Measurements from ENCODE around the gene NOTCH3. TPM values are rescaled to one million over a fixed set of nuclear protein-coding genes. Genes with fewer than 3 reads are reported as not detected.

Gene NOTCH3
- total RNA-seq, 1 experiment from 2014 or later = 153 TPM

DNA sequence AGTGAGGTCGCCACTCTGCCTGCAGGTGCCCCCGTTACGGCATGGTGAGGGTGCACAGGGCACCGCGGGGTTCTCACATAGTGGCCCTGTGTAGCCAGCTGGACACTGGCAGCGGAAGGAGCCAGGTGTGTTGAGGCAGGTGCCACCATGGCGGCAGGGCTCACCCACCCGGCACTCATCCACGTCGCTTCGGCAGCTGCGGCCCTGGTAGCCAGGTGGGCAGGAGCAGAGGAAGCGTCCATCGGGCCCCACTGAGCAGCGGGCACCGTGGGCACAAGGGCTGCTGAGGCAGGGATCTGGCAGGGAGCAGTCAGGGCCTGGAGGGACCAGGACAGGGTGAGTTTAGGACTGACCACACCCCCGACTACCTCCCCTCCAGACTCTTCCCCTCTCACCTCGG is 8.8 kb downstream of the NOTCH3 start:
- CTCF ChIA-PET = no interaction called here
- no peak overlapping the region for H3K4me3 Mint-ChIP-seq
- no peak overlapping the region for H3K27ac Mint-ChIP-seq
- POLR2A ChIA-PET = no interaction called here
- H3K9me3 Mint-ChIP-seq = no peaks in the 10 kb centered on the region
- no peaks in the 10 kb centered on the region for H3K27me3 Mint-ChIP-seq (ENCODE audit: low read depth)
- TF ChIP-seq ATF3 (CRISPR knock-in tag; conservative IDR thresholded peaks at IDR 0.05) = no peak
- TF ChIP-seq ZSCAN18 (CRISPR knock-in tag; IDR thresholded peaks at IDR 0.05) = no peak
- no peak for TF ChIP-seq NR2C2 (CRISPR knock-in tag; IDR thresholded peaks at IDR 0.05)
- H3K36me3 Mint-ChIP-seq = peaks cover 55% of the 10 kb centered on the region
- ATAC-seq = no peak
- peaks cover 17% of the 10 kb centered on the region for H3K4me1 Mint-ChIP-seq
- DNase-seq (ENCODE audit: low spot score) = no peak

DNA sequence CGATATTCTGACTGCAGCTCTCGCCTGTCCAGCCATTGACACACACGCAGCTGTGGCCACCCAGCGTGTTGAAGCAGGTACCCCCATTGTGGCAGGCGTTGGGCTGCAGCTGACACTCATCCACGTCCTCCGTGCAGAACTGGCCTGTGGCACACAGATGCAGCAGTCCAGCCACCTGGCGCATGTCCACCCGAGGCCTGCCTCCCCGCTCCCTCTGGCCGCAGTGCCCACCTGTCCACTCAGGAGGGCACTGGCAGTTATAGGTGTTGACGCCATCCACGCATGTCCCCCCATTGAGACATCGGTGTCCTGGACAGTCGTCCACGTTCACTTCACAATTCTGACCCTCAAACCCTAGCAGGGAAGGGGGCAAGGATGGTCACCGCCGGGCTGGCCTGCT is 9.3 kb downstream of the NOTCH3 start:
- Mint-ChIP-seq H3K9me3 (no peaks in the 10 kb centered on the region), H3K27ac (no peak overlapping the region), H3K4me1 (peaks cover 12% of the 10 kb centered on the region), H3K36me3 (peaks cover 56% of the 10 kb centered on the region), H3K4me3 (no peak overlapping the region), H3K27me3 (ENCODE audit: low read depth) (no peaks in the 10 kb centered on the region)
- ChIA-PET POLR2A (no interaction called here), CTCF (no interaction called here)
- DNase-seq (ENCODE audit: low spot score) (no peak), ATAC-seq (no peak)
- TF ChIP-seq IRF2 (CRISPR knock-in tag; IDR thresholded peaks at IDR 0.05; ENCODE audit: borderline replicate concordance, low read depth) (no peak), E2F4 (CRISPR knock-in tag; IDR thresholded peaks at IDR 0.05; ENCODE audit: borderline replicate concordance, low read depth) (no peak), MYBL2 (CRISPR knock-in tag; IDR thresholded peaks at IDR 0.05) (no peak), ETV6 (CRISPR knock-in tag; IDR thresholded peaks at IDR 0.05) (no peak)
- TF ChIP-seq, protein P1, sequence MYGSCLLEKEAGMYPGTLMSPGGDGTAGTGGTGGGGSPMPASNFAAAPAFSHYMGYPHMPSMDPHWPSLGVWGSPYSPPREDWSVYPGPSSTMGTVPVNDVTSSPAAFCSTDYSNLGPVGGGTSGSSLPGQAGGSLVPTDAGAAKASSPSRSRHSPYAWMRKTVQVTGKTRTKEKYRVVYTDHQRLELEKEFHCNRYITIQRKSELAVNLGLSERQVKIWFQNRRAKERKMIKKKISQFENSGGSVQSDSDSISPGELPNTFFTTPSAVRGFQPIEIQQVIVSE (CRISPR knock-in tag; IDR thresholded peaks at IDR 0.05; ENCODE audit: borderline replicate concordance) = no peak

DNA sequence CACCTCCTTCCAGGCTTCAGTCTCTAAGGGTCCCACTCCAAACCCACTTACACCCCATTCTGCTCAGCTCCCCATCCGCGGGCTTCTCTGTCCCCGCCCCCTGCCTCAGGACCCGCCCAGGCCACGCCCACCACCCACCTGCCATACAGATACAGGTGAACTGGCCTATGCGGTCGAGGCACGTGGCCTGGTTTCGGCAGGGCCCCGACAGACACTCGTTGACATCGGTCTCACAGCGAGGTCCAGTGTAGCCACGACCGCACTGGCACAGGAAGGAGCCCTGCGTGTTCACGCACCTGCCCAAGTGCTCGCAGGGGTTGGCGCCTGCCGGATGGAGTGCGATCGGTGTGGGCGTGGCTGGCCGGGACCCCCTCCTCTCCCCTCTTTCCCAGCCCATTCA is 11.9 kb downstream of the NOTCH3 start:
- no peaks in the 10 kb centered on the region for H3K27me3 Mint-ChIP-seq (ENCODE audit: low read depth)
- no peaks in the 10 kb centered on the region for H3K9me3 Mint-ChIP-seq
- ChIA-PET CTCF (interaction anchor here (0.7 to 3.0 kb wide), 3 partner anchors 11 to 43 kb away, joined by 3 to 13 read pairs (median 3); no protein-coding TSS in a partner anchor), POLR2A (no interaction called here)
- peak; percentile 34 for ATAC-seq
- peaks cover 76% of the 10 kb centered on the region for H3K36me3 Mint-ChIP-seq
- peak; percentile 57 for DNase-seq (ENCODE audit: low spot score)
- no peak overlapping the region for H3K27ac Mint-ChIP-seq
- H3K4me3 Mint-ChIP-seq = no peak overlapping the region
- no peaks in the 10 kb centered on the region for H3K4me1 Mint-ChIP-seq
- no peak for TF ChIP-seq NR3C1 (CRISPR knock-in tag; conservative IDR thresholded peaks at IDR 0.05; ENCODE audit: low read depth)
- TF ChIP-seq E2F5 (CRISPR knock-in tag; IDR thresholded peaks at IDR 0.05) = no peak
- no peak for TF ChIP-seq TEAD4 (CRISPR knock-in tag; IDR thresholded peaks at IDR 0.05)
- TF ChIP-seq, protein P2, sequence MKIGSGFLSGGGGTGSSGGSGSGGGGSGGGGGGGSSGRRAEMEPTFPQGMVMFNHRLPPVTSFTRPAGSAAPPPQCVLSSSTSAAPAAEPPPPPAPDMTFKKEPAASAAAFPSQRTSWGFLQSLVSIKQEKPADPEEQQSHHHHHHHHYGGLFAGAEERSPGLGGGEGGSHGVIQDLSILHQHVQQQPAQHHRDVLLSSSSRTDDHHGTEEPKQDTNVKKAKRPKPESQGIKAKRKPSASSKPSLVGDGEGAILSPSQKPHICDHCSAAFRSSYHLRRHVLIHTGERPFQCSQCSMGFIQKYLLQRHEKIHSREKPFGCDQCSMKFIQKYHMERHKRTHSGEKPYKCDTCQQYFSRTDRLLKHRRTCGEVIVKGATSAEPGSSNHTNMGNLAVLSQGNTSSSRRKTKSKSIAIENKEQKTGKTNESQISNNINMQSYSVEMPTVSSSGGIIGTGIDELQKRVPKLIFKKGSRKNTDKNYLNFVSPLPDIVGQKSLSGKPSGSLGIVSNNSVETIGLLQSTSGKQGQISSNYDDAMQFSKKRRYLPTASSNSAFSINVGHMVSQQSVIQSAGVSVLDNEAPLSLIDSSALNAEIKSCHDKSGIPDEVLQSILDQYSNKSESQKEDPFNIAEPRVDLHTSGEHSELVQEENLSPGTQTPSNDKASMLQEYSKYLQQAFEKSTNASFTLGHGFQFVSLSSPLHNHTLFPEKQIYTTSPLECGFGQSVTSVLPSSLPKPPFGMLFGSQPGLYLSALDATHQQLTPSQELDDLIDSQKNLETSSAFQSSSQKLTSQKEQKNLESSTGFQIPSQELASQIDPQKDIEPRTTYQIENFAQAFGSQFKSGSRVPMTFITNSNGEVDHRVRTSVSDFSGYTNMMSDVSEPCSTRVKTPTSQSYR (CRISPR knock-in tag; IDR thresholded peaks at IDR 0.05) = no peak
- TF ChIP-seq, protein P3, sequence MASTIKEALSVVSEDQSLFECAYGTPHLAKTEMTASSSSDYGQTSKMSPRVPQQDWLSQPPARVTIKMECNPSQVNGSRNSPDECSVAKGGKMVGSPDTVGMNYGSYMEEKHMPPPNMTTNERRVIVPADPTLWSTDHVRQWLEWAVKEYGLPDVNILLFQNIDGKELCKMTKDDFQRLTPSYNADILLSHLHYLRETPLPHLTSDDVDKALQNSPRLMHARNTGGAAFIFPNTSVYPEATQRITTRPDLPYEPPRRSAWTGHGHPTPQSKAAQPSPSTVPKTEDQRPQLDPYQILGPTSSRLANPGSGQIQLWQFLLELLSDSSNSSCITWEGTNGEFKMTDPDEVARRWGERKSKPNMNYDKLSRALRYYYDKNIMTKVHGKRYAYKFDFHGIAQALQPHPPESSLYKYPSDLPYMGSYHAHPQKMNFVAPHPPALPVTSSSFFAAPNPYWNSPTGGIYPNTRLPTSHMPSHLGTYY (CRISPR knock-in tag; IDR thresholded peaks at IDR 0.05) = no peak
- no peak for TF ChIP-seq HMGXB4 (CRISPR knock-in tag; IDR thresholded peaks at IDR 0.05)
- TF ChIP-seq, protein P4, sequence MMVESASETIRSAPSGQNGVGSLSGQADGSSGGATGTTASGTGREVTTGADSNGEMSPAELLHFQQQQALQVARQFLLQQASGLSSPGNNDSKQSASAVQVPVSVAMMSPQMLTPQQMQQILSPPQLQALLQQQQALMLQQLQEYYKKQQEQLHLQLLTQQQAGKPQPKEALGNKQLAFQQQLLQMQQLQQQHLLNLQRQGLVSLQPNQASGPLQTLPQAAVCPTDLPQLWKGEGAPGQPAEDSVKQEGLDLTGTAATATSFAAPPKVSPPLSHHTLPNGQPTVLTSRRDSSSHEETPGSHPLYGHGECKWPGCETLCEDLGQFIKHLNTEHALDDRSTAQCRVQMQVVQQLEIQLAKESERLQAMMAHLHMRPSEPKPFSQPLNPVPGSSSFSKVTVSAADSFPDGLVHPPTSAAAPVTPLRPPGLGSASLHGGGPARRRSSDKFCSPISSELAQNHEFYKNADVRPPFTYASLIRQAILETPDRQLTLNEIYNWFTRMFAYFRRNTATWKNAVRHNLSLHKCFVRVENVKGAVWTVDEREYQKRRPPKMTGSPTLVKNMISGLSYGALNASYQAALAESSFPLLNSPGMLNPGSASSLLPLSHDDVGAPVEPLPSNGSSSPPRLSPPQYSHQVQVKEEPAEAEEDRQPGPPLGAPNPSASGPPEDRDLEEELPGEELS (CRISPR knock-in tag; IDR thresholded peaks at IDR 0.05) = no peak
- TF ChIP-seq CREM (CRISPR knock-in tag; IDR thresholded peaks at IDR 0.05) = no peak
- TF ChIP-seq, protein P5, sequence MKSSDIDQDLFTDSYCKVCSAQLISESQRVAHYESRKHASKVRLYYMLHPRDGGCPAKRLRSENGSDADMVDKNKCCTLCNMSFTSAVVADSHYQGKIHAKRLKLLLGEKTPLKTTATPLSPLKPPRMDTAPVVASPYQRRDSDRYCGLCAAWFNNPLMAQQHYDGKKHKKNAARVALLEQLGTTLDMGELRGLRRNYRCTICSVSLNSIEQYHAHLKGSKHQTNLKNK (CRISPR knock-in tag; IDR thresholded peaks at IDR 0.05) = no peak
- no peak for TF ChIP-seq GTF2I (CRISPR knock-in tag; conservative IDR thresholded peaks at IDR 0.05)

Measured in WTC11 (cell line).